IPS-18c (cell line): ENCODE measurements around the gene UBR3.
"Not testable (repeated sequence)": the region's sequence is repeated elsewhere in the genome, so short reads cannot be mapped to it uniquely, and the experiment has no call there.

Source experiments
- H3K4me3 ChIP-seq: 2 replicates; pipeline ENCODE4 v1.7.0; 2013; ENCODE audit warnings: low read depth, mild to moderate bottlenecking, low read length, moderate library complexity; ENCODE audit not compliant: insufficient read depth
- H3K9me3 ChIP-seq: one replicate; pipeline ENCODE4 v1.6.1; 2013; ENCODE audit warnings: mild to moderate bottlenecking, low read length, moderate library complexity; ENCODE audit not compliant: control insufficient read depth, insufficient read depth

UBR3 gene

DNA sequence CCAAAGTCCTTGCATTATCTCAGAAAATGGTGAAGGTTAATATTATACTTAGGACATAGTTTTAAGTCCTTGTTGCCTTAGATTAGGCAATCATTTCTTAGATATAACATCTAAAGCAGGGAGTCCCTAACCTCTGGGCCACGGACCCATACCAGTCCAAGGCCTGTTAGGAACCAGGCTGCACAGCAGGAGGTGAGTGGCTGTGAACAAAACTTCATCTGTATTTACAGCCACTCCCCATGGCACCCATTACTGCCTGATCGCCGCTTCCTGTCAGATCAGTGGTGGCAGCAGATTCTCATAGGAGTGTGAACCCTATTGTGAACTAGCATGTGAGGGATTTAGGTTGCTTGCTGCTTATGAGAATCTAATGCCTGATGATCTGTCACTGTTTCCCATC, 264.2 kb downstream of the UBR3 start:
- Histone ChIP-seq H3K4me3 (no peak overlapping the region), H3K9me3 (no peaks in the 10 kb centered on the region)

DNA sequence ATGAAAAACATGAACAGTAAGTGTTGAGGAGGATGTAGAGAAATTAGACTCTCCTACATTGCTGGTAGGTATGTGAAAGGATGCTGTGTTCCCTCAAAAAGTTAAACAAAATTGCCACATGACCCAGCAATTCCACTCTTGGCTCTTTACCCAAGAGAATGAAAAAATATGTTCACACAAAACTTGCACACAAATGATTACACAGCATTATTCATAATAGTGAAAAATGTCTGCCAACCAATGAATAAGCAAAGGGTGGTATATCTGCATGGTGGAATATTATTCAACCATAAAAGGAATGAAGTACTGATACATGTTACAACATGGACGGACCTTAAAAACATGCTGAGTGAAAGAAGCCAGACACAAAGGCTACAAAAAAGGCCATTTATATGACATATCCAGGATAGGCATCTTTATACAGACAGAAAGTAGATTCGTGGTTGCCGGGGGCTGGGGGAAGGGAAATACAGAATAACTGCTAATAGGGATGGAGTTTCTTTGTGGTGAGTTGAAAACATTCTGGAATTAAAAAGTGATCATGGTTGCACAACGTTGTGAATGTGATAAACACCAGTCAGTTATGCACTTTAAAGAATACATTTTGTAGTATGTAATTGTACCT, 265.3 kb downstream of the UBR3 start:
- no peak overlapping the region for H3K4me3 ChIP-seq
- no peaks in the 10 kb centered on the region for H3K9me3 ChIP-seq

DNA sequence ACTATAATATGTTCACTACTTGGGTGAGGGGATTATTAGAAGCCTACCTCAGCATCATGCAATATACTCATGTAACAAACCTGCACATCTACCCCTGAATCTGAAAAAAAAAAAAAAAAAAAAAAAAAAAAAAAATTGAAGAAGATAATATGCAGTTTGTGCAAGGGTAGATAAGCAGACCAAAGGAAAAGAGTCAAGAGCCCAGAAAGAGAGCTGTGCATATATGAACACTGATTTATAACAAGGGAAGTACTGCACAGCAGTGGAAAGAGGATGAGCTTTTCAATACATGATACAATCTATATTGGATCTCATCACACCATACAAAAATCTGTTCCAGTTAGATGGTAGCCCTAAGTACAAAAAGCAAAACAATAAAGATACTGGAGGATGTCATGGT, 268.1 kb downstream of the UBR3 start:
- Histone ChIP-seq H3K9me3 (no peaks in the 10 kb centered on the region), H3K4me3 (no peak overlapping the region)

DNA sequence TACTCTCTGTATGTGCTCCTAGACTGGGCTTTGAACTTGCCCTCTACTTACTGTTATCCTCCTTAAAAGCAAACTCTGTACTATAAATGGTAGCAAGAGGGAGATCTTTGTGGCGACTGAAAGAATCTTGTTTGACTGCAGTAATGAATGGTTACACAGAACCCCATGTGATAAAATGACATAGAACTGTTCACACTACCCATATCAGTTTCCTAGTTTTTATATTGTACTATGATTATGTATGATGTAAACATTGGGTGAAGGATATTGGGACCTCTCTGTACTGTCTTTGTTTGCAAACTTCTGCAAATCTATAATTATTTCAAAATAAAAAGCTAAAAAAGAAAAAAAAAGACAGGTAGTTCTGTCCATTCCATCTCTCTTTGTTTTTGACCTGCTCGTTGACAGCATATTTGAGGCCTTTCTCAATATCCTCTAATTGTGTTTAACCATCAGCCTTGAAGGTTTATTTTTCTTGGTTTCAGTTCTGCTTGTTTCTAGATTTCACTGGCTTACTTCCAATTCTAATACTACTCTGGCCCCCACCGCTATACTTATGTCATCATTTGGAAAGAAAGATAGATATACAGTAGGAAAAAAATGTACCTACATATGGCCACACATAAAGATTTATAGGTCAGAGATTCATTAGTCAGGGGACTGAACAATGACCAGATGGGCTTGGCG, 271.5 kb downstream of the UBR3 start:
- no peaks in the 10 kb centered on the region for H3K9me3 ChIP-seq
- H3K4me3 ChIP-seq, result no peak overlapping the region

DNA sequence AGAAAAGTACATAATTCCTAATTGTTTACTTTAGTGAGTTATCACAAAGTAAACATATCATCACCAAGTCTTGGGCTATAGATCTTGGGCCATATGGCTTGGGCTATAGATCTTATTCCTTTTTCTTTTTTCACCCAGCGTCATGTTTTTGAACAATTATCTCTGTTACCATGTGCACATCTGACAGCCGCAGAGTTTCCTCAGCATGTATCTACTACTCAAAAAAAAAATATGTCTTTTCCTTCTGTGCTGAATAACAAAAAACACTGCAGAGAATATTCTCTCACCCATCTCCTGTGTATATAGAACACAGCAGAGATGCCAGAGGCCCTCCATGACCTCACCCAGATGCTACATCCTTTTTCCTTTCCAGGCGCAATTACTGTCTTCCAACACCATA, 274.5 kb downstream of the UBR3 start:
- Histone ChIP-seq H3K4me3 (no peak overlapping the region), H3K9me3 (no peaks in the 10 kb centered on the region)

DNA sequence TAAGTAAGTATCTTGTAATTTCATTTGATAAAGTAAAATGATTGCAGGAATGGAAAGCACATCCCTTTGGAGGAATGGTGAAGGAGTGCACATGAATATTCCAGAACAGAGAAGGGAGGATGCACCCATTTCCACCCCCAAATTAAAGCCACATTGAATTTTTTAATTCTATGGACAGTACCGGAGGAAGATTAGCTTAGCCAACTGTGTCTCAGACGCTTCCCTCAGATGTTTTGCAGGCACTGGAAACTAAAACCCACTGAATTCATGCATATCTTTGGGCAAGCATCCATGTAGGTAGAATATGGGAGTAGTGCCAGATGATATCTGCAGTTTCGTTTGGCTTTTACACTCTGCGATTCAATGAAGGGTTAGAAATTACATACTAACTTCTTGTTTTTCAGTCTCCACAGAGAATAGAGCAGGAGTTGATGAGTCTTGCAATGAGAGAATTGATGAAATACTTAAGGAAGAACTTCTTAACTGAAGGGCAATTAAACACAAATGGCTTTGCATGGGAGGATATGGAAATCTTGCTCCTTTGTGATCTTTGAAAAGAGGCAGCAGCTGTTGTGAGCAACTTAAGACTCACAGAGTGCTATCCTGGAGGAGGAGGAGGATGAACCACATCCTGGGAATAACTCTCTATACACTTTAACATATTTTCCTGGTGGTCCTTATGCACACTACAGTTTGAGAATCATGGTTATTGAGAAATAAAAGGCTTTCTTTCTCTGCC, 279.0 kb downstream of the UBR3 start:
- Histone ChIP-seq H3K9me3 (no peaks in the 10 kb centered on the region), H3K4me3 (no peak overlapping the region)

DNA sequence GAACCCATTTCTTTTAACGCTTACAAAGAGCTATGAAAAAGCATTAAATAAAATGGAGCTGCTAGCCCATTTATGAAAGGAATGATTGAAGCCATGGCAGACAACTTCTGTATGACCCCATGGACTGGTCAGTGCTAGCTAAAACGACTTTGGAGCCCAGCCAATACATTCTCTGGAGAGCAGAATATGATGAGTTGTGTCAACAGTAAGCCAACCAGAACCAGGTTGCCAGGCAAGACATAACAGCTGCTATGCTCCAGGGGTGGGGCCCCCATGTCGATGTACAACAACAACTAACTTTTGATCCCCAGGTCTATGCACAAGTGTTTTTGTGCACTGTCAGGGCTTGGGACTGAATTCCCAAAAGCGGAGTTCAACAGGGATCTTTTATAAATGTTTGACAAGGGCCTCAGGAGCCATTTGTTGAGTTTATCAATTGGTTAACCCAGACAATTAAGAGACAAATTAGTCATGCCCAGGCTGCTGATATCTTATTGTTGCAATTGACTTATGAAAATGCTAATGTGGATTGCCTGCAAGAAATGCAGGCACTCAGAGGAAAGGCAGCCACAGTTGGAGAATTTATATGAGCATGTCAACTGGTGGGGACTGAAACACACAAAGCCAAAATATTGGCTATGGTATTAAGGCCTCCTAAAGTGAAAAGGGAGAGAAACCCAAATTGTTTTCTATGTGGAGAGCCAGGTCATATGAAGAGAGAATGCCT, 286.1 kb downstream of the UBR3 start:
- Histone ChIP-seq H3K9me3 (peaks cover 3% of the 10 kb centered on the region), H3K4me3 (no peak overlapping the region)

DNA sequence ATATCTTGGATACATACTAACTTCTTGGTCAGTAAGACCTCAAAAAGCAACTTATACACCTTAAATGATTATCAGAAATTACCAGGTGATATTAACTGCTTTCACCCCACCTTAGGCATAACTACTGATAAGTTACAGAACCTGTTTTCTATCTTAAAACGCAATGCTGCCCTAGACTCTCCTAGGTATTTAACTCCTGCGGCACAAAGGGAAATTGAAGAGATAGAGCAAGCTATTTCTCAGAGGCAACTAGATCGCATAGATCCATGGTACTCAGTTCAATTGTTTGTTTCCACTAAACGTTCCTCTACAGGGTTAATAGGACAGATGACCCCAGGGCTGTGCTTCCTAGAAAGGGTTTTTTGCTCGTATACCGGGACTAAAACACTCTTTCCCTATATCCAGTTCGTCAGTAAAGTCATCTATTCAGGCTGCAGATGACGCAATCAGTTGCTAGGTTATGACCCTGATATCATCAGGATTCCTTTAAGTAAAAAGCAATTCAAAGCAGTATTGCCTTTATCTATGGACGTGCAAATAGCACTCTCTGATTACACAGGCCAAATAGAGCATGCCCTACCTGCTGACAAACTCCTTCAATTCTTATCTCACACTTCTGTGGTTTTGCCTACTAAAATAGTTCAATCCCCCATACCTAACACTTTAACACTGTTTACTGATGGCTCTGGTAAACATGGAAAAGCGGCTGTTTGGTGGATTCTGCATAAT, 288.4 kb downstream of the UBR3 start:
- Histone ChIP-seq H3K9me3 (peaks cover 3% of the 10 kb centered on the region), H3K4me3 (no peak overlapping the region)

DNA sequence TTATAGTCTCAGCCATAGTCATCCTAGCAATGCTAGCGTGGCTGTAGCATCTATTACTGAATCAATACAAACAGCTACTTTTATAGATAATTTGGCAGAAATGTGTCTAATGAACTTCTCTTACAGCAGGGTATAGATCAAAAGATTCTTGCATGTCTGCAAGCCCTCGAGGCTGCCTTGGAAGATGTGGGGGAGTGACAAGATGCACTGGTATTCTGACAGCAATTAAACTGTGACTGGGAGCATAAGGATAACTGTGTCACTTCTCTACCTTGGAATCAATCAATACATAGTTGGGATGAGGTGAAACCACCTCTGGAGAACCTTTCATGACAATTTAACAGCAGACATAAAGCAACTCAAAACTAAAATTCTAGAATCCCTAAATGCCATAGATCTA, 291.4 kb downstream of the UBR3 start:
- Histone ChIP-seq H3K4me3 (no peak overlapping the region), H3K9me3 (peaks cover 3% of the 10 kb centered on the region)

DNA sequence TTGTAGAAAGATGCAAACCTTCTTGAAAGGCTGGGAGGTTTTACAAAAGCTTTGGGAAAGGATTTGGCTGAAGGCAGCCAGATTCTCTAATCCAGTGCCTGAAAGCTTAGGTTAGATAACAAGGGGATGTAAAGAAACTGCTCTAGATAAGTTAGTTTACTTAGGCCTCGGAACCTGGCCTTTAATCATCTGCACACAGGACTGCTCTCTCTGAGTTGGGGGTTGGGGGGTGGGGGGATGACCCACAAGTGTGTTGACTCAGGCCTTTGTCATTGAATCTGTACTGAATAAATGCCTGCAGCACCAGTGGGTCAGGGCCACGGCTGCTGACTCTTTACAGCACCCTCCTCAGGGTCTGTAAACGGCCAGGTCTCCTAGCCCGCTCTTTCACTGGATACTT, 292.1 kb downstream of the UBR3 start:
- not testable (repeated sequence) for H3K9me3 ChIP-seq, H3K4me3 ChIP-seq

DNA sequence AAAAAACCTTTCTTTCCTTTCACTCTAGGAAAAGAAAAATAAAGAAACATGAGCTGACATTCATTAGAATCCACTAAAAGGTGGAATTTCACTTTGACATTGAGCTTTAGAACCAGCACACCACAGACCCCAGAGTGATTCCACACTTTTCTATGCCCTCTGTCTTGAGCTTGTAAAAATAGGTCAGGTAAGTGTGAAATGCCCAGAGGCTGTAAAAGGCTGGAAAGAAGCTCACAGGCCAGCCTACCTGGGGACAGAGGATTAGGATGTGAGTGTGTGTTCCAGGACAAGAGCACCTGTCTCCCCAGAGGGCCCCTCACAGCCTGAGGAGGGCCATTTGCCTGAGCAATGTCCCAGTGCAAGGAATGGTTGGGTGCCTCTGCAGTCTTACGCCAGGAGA, 294.4 kb downstream of the UBR3 start:
- Histone ChIP-seq H3K9me3 (no peaks in the 10 kb centered on the region), H3K4me3 (no peak overlapping the region)

DNA sequence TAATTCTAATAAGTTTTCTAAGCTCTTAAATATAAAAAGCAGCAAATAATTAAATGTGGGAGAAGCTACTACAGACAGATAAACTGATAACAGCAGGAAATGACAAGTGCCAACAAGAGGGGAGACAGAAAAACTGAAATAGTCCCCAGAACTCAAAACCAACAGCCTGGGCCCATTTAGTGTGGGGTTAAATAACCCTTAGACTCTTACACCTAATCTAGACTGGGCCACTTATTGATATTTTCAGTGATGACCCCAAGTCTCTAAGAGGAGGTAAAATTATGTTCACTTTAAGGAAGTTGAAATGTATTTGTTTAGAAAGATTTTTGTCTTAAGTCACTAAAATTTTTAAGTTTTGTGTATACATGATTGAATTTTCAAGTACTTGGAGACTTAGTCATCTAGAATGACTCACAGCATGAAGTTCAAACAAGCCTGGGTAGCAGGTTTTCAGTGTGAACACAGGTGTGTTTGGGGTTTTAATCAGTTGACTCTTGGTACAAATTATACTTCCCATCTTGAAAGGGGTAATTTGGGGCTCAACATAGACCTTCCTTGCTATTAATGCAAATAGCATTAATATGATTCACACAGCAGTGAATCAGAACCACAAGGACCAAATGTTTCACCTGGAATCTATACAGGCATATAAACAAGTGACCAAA, 295.8 kb downstream of the UBR3 start:
- no peaks in the 10 kb centered on the region for H3K9me3 ChIP-seq
- no peak overlapping the region for H3K4me3 ChIP-seq

DNA sequence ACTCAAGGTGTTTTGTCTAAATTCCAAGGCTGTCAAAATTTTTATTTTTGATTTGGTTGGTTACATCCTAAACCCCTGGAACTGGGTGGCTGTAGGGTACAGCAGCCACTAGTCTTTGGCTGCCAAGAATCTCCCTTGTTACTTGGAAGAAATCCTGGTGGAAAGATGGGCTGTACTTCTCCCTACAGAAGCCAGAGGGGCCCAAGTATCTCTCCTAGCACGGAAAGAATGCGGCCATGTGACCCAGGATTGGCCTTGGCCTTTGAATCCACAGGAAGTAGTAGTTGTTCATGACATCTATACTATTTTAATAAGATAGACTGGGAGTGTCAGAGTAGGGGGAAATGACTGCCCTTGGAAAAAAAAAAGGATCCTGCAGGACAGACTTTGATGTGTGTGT, 296.3 kb downstream of the UBR3 start:
- Histone ChIP-seq H3K9me3 (no peaks in the 10 kb centered on the region), H3K4me3 (no peak overlapping the region)

DNA sequence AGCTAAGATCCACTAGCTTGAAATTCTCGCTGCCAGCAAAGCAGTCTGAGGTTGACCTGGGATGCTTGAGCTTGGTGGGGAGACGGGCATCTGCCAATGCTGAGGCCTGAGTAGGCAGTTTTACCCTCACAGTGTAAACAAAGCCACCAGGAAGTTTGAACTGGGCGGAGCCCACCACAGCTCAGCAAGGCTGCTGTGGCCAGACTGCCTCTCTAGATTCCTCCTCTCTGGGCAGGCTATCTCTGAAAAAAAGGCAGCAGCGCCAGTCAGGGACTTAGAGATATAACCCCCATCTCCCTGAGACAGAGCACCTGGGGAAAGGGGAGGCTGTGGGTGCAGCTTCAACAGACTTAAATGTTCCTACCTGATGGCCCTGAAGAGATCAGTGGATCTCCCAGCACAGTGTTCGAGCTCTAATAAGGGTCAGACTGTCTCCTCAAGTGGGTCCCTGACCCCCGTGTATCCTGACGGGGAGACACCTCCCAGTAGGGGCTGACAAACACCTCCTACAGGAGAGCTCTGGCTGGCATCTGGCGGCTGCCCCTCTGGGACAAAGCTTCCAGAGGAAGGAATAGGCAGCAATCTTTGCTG, 299.0 kb downstream of the UBR3 start:
- not testable (repeated sequence) for H3K4me3 ChIP-seq, H3K9me3 ChIP-seq
